Uterus (tissue), 4 donors: ENCODE results near the gene KIF26B. TPM values are rescaled to one million over a fixed set of nuclear protein-coding genes. Genes with fewer than 3 reads are reported as not detected.

Experiments
- DNase-seq, 2 donors: peaks; one replicate each; pipeline ENCODE4 v3.0.0-alpha.2; 2019 to 2020
- H3K27ac ChIP-seq, 2 donors: fragments of 200-600 bp; sonication (generic); 1 replicate in 1 of 2; 2 replicates in 1 of 2; pipeline ENCODE4 v1.5.1; 2016 to 2018
- H3K27me3 ChIP-seq, 2 donors: fragments of 200-600 bp; sonication (generic); one replicate each; pipeline ENCODE4 v1.5.1; 2018 to 2019; ENCODE audit warnings: control low read depth in 1 of 2
- H3K36me3 ChIP-seq, 2 donors: fragments of 200-600 bp; sonication (generic); one replicate each; pipeline ENCODE4 v1.5.1; 2019; ENCODE audit warnings: control low read depth in 1 of 2
- H3K4me1 ChIP-seq, 2 donors: fragments of 200-600 bp; sonication (generic); one replicate each; pipeline ENCODE4 v1.5.1; 2018 to 2019; ENCODE audit warnings: control low read depth in 1 of 2
- H3K4me3 ChIP-seq, 2 donors: fragments of 200-600 bp; sonication (generic); 1 replicate in 1 of 2; 2 replicates in 1 of 2; pipeline ENCODE4 v1.5.1; 2018 to 2019; ENCODE audit warnings: mild to moderate bottlenecking in 1 of 2
- H3K9me3 ChIP-seq, 2 donors: fragments of 200-600 bp; sonication (generic); one replicate each; pipeline ENCODE4 v1.5.1; 2019; ENCODE audit warnings: control low read depth in 1 of 2
- POLR2A ChIP-seq, 2 donors: fragments of 450-650 bp; IDR thresholded peaks; one replicate each; pipeline ENCODE4 v1.6.1; 2016; ENCODE audit warnings: antibody characterized with exemption in 2 of 2, mild to moderate bottlenecking in 1 of 2, moderate library complexity in 1 of 2
- intact Hi-C: fragments of 100-400 bp; cut with DNase I; formaldehyde crosslinking; loops from one replicate; pipeline ENCODE4 v1.15.1; 2023; ENCODE audit warnings: low total_unique reads
- total RNA-seq, 4 donors: library from RNA; depleted of rRNA in 3 of 4; stranded (reverse); fragments of >200 nt in 3 of 4; gene quantifications; one replicate each; pipeline versions ENCODE4 v1.1.0 to v1.2.4, GENCODE V29; 2014 to 2023
- TF ChIP-seq, protein P1 (sequence below), 4 experiments: fragments of 200-600 bp in 2 of 4; fragments of 450-650 bp in 2 of 4; sonication (generic) in 2 of 4; IDR thresholded peaks; one replicate each; pipeline ENCODE4 v1.5.1; 2016 to 2019; ENCODE audit warnings: antibody characterized with exemption in 4 of 4, mild to moderate bottlenecking in 2 of 4, moderate library complexity in 1 of 4
- donor health status: DM: yes; HTN: yes; CAD: no.

KIF26B gene
- total RNA-seq, 4 donors from 2014 or later: 0.27 to 17.4 (median 1.3) TPM; not detected in 1

DNA sequence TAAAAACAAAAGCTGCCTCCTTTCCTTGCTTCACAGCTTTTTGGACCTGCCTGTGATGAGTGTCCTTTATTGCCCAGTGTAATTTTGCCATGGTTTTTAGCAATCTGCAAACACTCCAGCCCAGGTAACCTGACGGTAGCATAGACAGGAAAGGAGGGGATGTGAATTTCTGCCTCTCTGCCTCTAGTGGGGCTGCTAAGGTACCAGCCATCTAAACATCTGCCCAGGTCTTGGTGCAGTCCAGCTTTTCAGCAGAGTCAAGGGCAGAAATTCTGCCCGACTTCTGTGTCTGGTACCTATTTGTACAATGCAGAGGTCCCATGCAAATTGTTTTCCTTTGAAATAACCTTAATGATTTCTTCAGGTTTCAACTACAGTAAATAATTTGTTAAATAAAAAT, 371.4 kb downstream of the KIF26B start:
- H3K27me3 ChIP-seq: no peaks in the 10 kb centered on the region
- no peak overlapping the region for H3K27ac ChIP-seq
- TF ChIP-seq, protein P1, sequence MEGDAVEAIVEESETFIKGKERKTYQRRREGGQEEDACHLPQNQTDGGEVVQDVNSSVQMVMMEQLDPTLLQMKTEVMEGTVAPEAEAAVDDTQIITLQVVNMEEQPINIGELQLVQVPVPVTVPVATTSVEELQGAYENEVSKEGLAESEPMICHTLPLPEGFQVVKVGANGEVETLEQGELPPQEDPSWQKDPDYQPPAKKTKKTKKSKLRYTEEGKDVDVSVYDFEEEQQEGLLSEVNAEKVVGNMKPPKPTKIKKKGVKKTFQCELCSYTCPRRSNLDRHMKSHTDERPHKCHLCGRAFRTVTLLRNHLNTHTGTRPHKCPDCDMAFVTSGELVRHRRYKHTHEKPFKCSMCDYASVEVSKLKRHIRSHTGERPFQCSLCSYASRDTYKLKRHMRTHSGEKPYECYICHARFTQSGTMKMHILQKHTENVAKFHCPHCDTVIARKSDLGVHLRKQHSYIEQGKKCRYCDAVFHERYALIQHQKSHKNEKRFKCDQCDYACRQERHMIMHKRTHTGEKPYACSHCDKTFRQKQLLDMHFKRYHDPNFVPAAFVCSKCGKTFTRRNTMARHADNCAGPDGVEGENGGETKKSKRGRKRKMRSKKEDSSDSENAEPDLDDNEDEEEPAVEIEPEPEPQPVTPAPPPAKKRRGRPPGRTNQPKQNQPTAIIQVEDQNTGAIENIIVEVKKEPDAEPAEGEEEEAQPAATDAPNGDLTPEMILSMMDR (IDR thresholded peaks at IDR 0.05): no peak
- no peak for TF ChIP-seq POLR2A (IDR thresholded peaks at IDR 0.05)
- H3K36me3 ChIP-seq: no peaks in the 10 kb centered on the region
- no peaks in the 10 kb centered on the region for H3K4me1 ChIP-seq
- intact Hi-C loops: no loop called here
- DNase-seq: no peak
- no peak overlapping the region for H3K4me3 ChIP-seq
- H3K9me3 ChIP-seq: no peaks in the 10 kb centered on the region

DNA sequence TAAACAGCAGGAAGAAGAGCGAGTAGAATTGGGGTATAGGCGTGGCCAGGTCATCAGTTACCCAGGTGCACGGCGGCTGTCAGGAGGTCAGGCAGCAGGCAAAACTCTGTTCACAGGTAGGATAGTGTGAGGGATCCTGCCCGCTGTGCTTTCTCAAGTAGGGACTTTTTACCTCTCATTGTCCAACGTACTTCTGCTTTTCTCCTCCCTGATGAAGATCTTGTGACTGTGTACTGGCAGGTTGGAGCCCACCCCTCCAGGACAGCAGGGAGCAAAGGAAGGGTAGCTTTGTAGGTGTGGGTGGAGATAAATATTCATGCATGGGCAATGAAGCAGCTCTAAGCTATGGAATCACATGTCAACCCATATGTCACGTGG, 373.5 kb downstream of the KIF26B start:
- TF ChIP-seq, protein P1 (IDR thresholded peaks at IDR 0.05): no peak
- no peak for TF ChIP-seq POLR2A (IDR thresholded peaks at IDR 0.05)
- Histone ChIP-seq H3K4me3 (no peak overlapping the region), H3K27me3 (no peaks in the 10 kb centered on the region), H3K9me3 (no peaks in the 10 kb centered on the region), H3K36me3 (no peaks in the 10 kb centered on the region), H3K4me1 (no peaks in the 10 kb centered on the region), H3K27ac (no peak overlapping the region)
- intact Hi-C loops: no loop called here
- no peak for DNase-seq

GRCh38 chr1:245530937-245531336, 376.2 kb downstream of the KIF26B start:
- H3K4me1 ChIP-seq: no peaks in the 10 kb centered on the region
- H3K4me3 ChIP-seq: no peak overlapping the region
- intact Hi-C loops: no loop called here
- H3K27ac ChIP-seq: no peak overlapping the region
- no peak for DNase-seq
- no peaks in the 10 kb centered on the region for H3K36me3 ChIP-seq
- TF ChIP-seq POLR2A (IDR thresholded peaks at IDR 0.05): no peak
- TF ChIP-seq, protein P1 (IDR thresholded peaks at IDR 0.05): no peak
- H3K27me3 ChIP-seq: no peaks in the 10 kb centered on the region
- no peaks in the 10 kb centered on the region for H3K9me3 ChIP-seq

- no peak for DNase-seq
- H3K36me3 ChIP-seq: no peaks in the 10 kb centered on the region
Observed at GRCh38 chr1:245537992-245538391, 383.2 kb downstream of the KIF26B start.

GRCh38 chr1:245538671-245539070, 383.9 kb downstream of the KIF26B start:
- intact Hi-C loops: no loop called here

More at GRCh38 chr1:245537992-245538391, 383.2 kb downstream of the KIF26B start:
- no peak overlapping the region for H3K27ac ChIP-seq
- no peaks in the 10 kb centered on the region for H3K4me1 ChIP-seq
- H3K27me3 ChIP-seq: no peaks in the 10 kb centered on the region
- TF ChIP-seq POLR2A (IDR thresholded peaks at IDR 0.05): no peak
- TF ChIP-seq, protein P1 (IDR thresholded peaks at IDR 0.05): no peak
- no peak overlapping the region for H3K4me3 ChIP-seq
- H3K9me3 ChIP-seq: no peaks in the 10 kb centered on the region
- intact Hi-C loops: no loop called here

More at GRCh38 chr1:245538671-245539070, 383.9 kb downstream of the KIF26B start:
- Histone ChIP-seq H3K36me3 (no peaks in the 10 kb centered on the region), H3K4me3 (no peak overlapping the region), H3K27me3 (no peaks in the 10 kb centered on the region), H3K27ac (no peak overlapping the region), H3K9me3 (no peaks in the 10 kb centered on the region), H3K4me1 (no peaks in the 10 kb centered on the region)
- DNase-seq: no peak
- TF ChIP-seq, protein P1 (IDR thresholded peaks at IDR 0.05): no peak
- TF ChIP-seq POLR2A (IDR thresholded peaks at IDR 0.05): no peak
